Fibroblast of skin of scalp (primary cell): ENCODE measurements around the gene CFAP92.

ENCODE experiments used
- DNase-seq: peaks from one replicate; pipeline ENCODE4 v3.0.0-alpha.2; 2013

The CFAP92 gene

DNA sequence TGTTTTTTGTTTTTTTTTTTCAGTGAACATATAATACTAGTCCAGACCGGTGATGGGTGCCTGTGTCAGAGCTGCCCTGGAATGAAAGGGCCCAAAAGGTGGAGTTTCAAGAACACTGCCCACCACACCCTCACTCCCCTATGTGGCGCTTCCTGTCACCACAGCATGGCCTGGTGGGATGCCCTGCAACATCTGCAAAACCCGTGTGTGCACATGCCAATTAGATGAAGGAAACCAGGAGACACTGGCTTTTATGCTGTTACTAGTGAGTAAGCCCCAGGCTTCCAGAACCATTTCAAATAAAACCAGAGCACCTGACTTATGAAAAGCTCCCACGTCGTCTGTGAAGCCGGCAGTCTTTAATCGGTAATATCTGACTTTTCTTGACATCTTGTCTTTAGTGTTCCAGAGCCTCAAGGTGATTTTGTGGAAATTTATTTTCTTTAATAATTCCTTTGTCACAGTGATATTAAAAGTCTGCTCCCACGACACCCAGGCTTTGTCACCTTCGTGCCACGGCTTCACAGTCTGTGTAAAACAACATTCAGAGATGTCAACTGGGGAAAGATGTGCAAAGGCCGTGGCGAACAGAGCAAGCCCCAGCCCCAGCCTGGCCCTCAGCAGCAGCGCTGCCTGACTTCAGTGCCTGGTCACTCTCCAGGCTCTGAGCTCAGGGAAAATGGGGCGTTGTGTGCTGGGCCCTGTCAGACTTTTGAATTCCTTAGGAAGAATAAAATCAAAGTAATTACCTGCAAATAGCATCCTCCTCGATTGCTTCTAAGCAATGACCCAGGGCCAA, 6.4 kb downstream of the CFAP92 start:
- no peak for DNase-seq

DNA sequence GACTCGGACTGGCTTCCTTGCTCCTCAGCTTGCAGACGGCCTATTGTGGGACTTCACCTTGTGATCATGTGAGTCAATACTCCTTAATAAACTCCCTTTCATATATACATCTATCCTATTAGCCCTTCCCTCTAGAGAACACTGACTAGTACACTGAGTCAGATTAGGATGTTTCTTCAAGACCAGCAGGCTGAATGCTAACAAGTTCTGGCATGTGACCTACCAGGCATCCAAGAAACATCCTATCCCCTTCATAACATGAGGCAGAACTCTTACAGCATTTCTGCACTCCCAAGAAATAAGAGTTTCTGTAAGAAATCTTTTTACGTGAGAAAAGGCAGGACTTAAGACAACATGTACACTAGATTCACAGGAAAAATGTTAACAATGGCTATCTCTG, 9.3 kb downstream of the CFAP92 start:
- DNase-seq = no peak

DNA sequence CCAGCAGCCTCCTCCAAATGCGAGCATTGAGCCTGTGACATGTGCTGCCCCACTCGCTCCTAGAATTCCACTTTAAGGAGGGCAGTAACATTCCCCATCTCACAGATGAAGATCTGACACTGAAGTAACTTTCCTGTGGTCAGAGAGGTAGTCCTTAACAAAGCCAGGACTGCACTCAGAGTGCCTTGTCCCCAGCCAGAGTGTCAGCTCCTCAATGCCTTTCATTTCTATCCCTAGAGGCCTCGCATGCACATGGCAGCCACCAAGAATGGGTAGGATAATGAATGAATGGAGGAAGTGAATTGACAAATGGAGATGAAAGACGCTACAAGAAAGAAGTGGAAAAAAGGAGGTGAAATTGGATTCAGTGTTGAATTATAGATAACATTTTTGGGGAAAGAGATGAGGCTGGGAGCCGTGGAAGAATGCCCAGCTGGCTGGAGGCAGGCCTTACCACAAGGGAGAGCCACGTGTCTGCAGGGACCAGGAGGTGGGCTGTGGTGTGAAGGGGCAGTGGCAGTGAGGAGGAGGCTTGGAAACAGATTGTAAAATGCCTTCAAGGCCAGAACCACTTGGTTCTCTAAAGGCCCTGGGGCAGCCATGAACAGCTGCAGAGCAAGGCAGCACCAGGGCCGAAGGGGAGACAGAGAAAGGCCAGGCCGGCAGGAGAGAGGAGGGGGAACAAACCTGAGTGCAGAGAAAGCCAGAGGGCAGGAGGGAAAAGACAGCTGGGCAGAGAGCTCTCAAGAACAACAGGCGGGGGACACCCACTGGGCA, 10.4 kb downstream of the CFAP92 start:
- DNase-seq = no peak

DNA sequence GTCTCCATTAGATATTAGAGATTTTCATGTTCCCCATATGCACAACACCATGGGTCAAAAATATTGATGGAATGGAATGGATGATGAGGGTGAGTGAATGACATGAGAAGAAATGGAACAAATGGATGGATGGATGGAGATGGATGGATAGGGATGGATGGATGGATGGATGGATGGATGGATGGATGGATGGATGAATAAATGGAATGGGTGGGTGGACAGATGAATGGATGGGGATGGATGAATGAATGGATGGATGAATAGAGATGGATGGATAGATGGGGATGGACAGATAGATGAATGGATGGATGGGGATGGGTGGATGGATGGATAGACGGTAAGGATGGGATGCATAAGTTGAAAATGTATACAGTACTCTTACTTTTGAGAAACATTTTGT, 18.6 kb downstream of the CFAP92 start:
- no peak for DNase-seq

DNA sequence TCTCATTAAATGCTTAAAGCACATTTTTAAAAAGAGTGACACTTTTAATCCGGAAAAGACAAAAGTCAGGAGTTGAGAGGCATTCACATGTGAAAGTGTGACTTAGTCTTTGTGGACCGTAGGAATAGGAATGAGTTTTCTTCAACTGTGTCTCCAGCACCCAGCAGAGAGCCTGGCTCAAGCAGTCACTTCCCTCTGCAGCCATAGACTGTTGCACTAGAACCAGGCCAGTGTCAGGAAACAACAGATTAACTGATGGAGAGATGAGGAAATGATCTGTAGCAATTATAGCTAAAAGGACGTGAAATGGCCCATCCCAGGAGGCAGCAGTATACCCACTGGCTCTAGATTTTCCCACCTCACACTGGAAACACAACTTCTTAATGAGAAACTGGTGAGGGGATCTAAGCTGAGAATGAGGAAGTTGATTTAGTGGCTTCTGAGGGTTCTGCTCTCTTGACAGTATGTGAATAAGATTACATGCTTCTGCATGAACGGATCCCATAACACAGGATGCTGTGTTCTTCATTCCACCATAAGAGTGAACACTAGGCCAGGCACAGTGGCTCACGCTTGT, 19.8 kb downstream of the CFAP92 start:
- DNase-seq = no peak

DNA sequence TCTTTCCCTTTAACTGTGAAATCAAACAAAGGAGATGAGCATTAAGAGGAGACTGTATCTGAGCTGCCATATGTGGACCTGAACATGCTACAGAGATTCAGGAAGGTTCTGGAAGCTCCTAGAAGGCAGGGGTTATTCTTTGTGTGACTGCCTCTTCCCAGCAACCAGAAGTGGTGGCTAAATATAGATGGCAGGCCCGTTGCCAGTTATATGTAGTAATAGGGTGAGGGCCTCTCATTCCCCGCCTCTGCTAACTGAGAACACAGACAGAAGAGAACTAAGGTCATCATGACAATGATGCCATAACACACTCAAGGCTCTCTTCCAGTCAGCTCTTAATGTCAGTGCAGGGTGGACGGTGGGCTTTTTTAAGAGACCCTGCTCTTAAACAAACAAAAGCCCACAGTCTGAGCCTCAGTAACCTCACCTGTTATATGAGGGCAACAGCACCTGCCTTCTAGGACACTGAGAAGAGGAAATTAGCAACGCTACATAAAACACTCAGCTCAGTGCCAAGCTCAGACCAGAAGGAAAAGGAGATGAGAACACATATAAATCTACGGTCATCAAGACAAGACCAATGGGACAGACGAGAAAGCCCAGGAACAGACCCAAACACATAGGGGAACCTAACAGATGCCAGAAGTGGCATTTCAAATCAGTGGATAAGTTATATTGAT, 22.3 kb downstream of the CFAP92 start:
- peak; percentile 14 for DNase-seq

DNA sequence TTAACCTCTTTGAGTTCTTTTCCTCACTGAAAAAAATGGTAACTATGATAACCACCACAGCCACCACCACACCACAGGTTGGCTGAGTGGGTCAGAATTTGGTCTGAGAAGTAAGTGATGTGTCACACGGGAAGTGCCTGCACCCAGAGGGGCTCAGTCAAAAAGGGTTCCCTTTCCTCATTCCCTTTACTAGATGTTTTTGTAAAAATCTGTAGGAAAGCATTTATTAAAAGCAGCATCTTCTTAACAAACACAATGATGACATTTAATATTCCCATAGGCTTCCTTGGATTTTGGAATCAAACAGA, 23.2 kb downstream of the CFAP92 start:
- DNase-seq = no peak

DNA sequence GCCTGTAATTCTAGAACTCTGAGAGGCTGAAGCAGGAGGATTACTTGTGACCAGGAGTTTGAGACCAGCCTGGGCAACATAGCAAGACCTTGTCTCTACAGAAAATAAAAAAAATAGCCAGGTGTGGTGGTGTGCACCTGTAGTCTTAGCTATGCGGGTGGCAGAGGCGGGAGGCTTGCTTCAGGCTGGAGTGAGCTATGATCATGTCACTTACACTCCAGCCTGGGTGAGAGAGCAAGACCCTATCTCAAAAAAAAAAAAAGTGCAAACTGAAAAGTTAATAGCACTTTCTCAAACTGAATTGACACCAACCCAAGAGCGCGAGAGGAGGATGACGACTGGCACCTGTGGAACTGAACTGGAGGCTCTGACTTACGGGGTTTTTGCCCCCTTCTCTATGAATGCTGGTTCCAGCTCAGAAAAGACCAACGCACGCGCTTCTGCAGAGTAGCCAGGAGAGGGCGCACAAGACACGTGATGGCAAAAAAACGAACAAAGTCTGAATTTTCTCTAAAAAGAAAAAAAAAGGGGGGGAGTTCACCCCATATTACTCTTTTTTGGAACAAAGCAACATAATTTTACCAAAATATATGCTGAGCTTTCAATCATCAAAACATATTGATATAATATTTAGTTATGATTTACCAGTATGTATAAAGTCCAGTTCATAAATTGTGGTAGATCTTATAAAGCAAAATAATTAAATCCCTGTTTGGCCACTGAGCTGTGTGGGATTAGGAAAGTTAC, 23.7 kb downstream of the CFAP92 start:
- DNase-seq = peak; percentile 49

DNA sequence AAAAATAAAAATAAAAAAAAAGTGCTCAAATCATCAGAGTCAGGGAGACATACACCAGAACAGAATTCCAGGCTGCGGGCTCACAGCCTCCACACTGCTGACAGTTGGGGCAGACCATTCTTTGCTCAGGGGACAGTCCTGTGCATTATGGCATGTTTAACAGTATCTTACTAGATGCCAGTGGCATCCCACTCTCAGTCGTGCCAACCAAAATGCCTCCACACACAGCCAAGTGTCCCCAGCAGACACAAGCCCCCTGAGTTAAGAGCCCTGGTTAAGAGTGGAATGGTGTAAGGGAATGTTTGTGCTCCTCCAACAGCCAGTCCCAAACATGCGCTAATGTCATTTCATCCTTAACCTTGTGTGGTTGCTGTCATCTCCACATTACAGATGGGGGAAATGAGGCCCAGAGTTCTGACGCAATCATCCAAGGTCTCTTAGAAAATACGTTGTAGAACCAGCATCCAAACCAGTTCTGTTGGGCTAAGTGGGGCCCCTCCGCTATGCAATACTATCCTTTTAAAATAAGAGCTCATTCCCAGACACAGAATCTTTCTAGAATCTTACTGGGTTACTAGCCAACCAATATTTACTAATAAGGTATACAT, 26.0 kb downstream of the CFAP92 start:
- no peak for DNase-seq

DNA sequence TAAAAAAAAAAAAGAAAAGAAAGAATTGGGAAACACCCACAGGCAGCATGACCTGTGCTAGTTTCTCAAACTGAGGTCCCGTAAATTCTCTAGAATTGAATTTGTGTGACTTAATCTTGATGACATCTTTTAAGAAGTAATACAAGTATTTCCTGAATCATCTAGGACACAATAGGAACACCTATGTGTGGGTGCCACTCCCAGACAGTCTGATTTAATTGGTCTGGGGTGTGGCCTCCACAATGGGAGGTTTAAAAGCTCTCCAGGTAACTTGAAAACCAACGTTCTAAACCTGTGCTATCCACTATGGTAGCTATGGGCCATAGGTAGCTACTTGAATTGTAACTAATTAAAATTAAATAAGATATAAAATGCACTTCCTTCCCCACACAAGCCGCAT, 28.1 kb downstream of the CFAP92 start:
- no peak for DNase-seq

DNA sequence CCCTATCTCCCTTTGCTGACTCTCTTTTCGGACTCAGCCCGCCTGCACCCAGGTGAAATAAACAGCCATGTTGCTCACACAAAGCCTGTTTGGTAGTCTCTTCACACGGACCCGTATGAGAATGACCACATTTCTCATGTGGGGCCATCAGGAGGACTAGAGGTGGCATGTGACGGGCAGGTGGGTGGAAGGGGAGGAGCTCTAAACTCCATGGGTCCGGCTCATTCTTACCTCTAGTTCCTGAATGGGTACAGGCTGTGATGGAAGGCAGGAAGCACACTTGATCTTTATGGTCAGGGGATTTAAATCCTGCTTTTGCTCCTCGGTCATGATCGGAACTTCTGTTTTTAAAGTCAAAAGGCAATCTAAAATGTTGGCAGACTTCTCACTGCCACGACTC, 28.6 kb downstream of the CFAP92 start:
- DNase-seq = no peak

DNA sequence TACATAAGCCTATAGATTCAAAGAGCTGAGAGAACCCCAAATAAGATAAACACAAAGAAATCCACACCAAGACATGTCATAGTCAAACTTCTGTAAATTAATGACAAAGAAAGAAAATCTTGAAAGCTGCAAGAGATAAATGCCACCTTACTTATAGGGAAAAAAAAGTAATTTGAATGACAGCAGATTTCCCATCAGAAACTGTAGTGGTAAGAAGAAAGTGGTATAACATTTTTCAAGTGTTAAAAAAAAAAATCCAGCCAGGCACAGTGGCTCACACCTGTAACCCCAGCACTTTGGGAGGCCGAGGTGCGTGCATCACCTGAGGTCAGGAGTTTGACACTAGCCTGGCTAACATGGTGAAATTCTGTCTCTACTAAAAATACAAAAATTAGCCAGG, 37.4 kb downstream of the CFAP92 start:
- no peak for DNase-seq

DNA sequence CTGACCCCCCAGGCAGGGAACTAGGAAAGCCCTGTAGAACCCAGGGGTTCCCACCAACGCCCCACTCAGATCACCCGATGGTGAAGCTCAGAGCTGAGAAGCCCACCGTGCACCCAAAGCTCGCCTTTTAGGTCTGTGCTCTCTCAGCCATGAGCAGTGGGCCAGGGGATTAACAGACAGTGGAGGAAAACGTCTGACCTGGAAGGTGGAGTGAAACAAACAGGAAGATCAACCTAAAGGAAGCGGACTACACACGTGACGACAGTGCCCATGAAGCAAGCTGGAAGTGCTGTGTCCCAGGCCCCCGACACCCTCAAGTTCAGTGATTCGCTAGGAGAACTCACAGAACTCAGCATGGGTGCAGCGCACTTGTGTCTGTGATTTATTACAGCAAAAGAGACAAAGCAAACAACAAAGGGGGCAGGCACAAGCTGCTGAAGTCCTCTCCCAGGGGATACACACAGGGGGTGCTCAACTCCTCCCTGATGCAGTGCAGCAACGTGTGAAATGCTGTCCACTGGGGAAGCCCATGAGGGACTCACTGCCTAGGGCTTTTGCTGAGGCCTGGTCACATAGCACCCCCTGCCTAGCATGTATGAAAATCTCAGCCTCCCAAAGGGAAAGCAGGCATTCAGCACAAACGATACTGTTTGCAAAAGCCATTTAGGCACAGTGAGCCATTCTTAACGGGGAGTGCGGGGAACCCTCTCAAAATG, 43.5 kb downstream of the CFAP92 start:
- DNase-seq = peak; percentile 34

DNA sequence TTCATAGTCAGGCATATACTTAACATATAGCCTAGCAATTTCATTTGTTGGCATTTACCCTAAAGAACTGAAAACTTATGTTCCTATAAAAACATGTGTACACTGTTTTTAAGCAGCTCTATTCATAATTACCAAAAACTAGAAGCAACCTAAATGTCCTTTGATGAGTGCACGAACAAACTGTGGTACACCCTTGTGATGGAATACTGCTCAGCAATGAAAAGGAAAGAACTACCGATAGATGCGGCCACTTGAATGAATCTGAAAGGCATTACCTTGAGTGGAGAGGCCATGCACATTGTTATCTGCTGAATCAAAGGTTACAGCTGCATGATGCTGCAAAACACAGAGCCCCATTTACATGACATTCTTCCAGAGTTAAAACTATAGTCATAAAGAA, 44.7 kb downstream of the CFAP92 start:
- DNase-seq = no peak

DNA sequence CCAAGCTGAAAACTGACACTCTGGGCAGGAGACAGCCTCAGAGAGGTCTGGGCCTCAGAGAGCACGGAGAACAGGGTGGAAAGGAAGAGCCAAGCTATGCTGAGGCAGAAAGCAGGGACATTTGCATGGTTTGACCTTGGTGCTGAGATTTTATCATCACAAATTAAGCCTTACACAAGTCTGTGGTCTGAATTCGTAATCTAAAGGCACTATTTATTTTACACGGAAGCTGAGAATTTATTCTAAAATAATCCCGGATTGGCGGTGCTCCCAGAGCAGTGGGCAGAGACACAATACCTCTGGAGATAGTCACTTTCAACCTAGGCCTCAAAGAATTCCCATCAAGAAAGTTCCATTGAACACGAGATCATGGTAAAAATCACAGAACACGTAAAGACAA, 47.5 kb downstream of the CFAP92 start:
- no peak for DNase-seq

DNA sequence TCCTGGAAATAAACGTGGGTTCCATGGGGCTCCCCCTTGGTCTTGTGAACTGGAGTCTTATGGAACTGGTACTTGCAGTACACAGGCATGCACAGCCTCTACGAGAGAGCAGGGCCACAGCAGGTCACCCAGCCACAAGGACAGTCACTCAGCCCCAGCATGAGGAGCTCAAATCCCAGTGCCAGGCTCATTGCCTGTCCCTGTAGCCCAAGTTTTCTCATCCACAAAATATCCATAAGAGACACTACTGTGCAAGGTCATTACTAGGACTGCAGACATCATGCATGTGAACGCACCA, 48.0 kb downstream of the CFAP92 start:
- no peak for DNase-seq

DNA sequence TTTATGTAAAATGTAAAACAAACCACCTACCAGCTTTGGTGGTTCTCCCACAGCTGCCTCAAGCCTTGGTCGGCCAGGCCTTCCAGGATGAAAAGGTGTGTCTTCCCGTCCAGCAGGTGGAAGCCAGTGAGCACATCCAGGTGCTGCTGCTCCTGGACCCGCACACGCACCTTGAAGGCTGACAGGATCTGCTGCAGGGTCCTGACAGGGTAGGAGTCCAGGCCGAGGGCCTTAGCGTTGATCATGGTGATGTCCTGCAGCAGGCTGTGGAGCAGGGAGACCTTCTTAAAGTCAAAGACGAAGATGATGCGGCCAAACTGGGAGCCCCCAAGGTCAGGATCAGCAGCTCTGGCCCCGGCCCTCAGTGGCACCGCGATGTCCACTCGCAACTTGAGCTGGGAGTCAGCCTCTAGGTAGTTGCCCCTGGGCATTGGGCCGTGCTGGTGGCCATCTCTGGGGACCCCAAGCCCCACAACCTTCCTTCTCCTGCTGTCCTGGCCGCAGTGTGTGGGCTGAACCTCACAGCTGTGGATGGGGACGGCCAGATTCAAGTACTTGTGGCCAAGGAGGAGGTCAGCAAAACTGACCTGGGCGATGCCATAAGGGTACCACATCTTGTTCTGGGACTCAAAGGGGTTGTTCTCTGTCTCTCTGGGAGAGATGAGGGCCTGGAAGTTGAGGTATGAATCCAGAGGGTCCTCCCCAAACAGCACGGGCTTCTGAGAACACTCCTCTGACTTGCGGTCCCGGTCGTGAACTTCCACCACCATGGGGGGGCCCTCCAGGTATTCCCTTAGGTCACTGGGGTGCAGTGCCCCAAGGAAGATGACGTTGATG, 48.6 kb downstream of the CFAP92 start:
- no peak for DNase-seq

DNA sequence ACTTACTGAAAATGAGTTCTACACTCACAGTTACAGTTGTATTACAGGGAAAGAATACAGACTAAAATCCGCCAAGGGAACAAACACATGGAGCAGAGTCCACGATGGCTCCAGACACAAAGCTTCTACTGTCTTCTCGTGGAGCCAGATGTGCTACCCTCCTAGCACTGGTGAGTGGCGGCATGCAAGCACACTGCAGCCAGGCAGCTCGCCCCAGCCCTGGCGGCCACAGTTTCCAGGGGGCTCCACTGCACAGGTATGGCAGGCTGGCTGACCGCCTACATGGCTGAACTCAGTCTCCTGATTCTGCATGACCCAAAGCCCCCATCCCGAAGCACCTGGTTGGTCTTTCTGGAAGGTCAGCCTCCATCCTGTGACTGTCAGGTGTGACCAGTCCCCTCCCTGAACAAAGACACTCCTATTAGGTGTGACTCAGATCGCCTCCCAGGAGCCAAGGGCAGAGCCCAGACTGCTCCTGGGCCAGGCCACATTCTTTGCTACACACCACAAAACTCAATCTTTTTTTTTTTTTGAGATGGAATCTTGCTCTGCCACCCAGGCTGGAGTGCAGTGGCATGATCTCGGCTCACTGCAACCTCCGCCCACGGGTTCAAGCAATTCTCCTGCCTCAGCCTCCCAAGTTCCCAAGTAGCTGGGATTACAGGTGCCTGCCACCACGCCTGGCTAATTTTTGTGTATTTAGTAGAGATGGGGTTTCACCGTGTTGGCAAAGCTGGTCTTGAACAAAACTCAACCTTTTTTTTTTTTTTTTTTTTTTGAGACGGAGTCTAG, 51.5 kb downstream of the CFAP92 start:
- DNase-seq = no peak

DNA sequence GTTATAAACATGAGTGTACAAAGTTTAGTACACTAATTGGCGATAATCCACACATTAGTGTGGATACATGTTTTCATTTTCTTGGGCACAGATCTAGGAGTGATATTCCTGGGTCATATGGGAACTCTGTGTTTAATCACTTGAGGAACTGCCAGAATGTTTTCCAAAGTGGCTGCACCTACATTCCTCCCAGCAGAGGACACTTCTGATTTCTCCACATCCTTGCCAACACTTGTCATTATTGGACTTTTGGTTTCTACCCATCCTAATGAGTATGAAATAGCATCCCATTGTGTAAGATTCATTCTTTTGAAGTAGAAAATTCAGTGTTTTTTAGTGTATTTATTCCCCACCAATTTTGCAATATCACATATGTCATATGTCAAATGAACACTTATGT, 53.6 kb downstream of the CFAP92 start:
- no peak for DNase-seq

DNA sequence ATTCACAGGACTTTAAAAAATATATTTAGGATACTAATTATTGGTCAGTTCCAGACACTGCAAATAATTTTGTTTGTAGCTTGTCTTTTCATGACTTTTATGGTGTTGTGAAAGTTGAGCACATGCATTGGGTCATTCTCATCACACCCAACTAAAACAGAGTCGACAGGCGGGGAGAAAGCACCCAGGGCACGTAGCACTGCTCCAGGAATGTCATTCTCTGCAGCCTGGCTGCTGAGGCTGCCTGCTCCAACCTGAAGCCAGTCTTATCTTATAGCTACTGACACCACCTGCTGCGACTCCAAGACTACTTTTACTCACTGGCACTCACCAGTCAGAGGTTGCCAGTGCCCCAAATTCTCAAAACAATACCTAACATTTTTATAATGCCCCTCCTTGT, 57.5 kb downstream of the CFAP92 start:
- DNase-seq = no peak
